Stimulated activated CD8-positive, alpha-beta memory T cell treated with anti-CD3 and anti-CD28 coated beads, Interleukin-2, amount 100 ng/mL, for 1 hour (primary cell): Measurements from ENCODE around the gene CST5.
"Not testable (repeated sequence)": the region's sequence is repeated elsewhere in the genome, so short reads cannot be mapped to it uniquely, and the experiment has no call there.

Experiments
- DNase-seq, 2 donors: peaks; one replicate each; pipeline ENCODE4 v3.0.0-alpha.2; 2020; ENCODE audit warnings: low read depth in 2 of 2

Gene CST5

DNA sequence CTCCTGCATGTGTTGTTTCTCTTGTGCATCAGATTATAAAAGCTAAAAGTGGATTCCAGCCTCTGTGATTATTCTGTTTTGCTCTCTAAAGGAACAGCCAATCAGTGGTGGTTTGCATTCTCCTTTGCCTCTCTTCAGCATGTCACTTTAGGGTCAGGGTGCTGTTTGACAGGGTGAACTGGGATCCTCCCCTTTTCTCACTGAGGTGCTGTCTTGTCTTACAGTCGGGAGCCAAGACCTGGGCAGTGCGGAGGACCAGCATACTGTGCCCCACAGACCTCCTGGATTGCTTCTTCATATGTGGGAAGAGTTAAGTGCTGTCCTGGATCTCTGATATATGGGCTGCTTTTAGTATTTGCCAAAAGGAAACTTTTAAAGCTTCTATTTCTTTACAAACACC lies 37.9 kb downstream of the CST5 start:
- no peak for DNase-seq

DNA sequence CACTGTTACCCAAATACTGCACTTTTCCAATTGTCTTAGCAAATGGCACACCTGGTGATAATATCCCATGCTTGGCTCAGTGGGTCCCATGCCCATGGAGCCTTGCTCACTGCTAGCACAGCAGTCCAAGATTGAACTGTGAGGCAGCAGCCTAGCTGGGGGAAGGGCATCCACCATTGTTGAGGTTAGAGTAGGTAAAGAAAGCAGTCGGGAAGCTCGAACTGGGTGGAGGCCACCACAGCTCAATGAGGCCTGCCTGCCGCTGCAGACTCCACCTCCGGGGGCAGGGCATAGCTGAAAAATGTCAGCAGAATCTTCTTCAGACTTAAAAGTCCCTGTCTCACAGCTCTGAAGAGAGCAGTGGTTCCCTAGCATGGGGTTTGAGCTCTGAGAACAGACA lies 43.8 kb downstream of the CST5 start:
- DNase-seq: no peak

- DNase-seq: no peak
Measured at GRCh38 chr20:23832775-23833513, 46.6 kb downstream of the CST5 start.

DNA sequence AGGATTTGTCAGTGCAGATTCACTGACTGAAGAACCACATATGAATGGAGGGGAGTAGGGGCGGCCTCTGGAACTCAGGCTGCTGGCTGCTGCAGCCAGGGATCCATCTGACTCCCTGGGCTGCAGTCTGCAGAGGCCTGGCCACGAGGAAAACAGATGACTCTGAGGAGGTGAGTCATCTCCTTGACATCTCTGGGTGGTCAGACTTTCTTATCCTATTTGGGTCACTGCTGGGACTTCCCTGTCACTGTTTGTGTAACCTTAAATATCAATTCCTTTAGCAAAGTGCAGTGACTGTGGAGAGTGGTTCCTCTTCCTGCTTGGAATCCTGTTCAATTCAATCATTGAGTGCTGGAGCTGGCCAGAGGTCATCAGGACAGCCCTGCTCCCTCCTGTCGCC lies 47.6 kb downstream of the CST5 start:
- not testable (repeated sequence) for DNase-seq

GRCh38 chr20:23826541-23827021 lies 53.0 kb downstream of the CST5 start, which contains the start of gene CST2:
Gene CST2, minus strand, starts transcription at chr20:23826729. Its CDS starts 69 bp downstream, at chr20:23826660.
- no peak for DNase-seq
